GM21576 (cell line): Measurements from ENCODE around the gene MIEF2.
"Not testable (repeated sequence)": the region's sequence is repeated elsewhere in the genome, so short reads cannot be mapped to it uniquely, and the experiment has no call there.

Experiments used
- ATAC-seq: cut with Tn5 transposase; IDR thresholded peaks from one replicate; pipeline ENCODE4 v1.9.1; 2021; ENCODE audit warnings: mild to moderate bottlenecking, moderate library complexity; ENCODE audit not compliant: unreplicated experiment

Gene MIEF2, protein sequence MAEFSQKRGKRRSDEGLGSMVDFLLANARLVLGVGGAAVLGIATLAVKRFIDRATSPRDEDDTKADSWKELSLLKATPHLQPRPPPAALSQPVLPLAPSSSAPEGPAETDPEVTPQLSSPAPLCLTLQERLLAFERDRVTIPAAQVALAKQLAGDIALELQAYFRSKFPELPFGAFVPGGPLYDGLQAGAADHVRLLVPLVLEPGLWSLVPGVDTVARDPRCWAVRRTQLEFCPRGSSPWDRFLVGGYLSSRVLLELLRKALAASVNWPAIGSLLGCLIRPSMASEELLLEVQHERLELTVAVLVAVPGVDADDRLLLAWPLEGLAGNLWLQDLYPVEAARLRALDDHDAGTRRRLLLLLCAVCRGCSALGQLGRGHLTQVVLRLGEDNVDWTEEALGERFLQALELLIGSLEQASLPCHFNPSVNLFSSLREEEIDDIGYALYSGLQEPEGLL

DNA sequence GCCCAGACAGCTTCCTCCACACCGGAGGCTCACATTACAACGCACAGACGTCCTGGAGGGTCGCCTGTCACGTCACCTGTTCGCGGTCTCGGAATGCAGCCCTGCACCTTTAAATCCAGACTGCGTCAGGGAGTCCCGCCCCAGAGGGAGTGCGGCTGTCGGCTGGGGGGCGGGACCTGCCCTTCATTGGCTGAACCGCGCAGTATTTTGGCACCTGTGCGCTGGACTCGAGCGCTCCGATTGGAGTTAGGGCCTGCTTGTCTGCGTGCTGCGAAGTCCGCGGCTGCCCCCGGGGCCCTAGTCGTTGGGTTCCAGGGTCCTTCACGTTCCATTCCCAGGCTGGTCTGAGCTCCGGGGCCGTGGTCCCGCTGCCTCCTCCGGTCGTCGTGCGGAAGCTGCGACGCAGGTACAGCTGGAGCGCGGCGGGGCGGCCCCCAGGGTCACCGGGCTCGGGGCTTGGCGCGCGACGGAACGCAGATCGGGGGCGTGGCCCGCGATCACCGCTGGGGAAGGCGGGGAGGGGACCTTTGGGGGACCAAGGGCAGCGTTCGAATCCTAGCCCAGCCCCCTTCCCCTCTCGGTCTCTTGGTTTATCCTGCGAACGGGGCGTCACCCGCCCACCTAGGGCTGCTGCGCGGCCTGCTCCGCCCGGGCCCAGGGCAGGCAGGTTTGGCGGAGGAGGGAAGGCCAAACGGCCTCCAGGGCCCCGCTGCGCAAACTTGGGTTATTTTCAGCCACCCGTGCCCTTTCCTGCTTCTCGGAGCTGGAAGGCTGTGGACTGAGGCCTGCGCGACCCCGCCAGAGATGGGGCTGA is at the start of gene MIEF2:
Gene MIEF2 (plus strand): TSS at position 331 of the 814 bp plus-strand sequence. CDS start 2,059 bp downstream, outside the sequence.
- peak; percentile 71 for ATAC-seq

DNA sequence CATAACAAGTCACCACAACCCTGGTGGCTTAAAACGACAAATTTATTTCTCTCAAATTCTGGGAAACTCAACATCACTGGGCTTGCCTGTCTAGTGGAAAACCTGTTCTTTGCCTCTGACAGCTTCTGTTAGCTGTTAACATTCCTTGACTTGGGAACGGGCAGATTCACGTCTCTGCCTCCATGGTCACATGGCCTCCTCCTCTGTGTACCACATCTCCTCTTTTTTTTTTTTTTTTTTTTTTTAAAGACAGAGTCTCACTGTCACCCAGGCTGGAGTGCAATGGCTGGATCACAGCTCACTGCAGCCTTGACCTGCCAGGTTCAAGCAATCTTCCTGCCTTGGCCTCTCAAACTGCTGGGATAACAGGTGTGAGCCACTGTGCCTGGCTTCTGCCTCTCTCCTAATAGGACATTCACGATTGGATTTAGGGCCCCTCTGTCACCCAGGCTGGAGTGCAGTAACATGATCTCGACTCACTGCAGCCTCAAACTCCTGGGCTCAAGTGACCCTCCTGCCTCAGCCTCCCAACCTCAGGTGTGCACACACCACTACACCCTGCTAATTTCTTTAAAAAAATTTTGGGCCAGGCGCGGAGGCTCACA is 46.7 kb upstream of the MIEF2 start:
- ATAC-seq = no peak

DNA sequence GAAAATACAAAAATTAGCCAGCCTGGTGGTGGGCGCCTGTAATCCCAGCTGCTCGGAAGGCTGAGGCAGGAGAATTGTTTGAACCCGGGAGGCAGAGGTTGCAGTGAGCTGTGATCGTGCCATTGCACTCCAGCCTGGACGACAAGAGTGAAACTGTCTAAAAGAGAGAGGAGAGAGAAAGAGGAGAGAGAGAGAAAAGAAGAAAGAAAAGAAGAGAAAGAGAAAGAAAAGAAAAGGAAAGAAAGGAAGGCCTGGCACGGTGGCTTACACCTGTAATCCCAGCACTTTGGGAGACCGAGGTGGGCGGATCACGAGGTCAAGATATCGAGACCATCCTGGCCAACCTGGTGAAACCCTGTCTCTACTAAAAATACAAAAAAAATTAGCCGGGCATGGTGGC is 43.6 kb upstream of the MIEF2 start:
- not testable (repeated sequence) for ATAC-seq

DNA sequence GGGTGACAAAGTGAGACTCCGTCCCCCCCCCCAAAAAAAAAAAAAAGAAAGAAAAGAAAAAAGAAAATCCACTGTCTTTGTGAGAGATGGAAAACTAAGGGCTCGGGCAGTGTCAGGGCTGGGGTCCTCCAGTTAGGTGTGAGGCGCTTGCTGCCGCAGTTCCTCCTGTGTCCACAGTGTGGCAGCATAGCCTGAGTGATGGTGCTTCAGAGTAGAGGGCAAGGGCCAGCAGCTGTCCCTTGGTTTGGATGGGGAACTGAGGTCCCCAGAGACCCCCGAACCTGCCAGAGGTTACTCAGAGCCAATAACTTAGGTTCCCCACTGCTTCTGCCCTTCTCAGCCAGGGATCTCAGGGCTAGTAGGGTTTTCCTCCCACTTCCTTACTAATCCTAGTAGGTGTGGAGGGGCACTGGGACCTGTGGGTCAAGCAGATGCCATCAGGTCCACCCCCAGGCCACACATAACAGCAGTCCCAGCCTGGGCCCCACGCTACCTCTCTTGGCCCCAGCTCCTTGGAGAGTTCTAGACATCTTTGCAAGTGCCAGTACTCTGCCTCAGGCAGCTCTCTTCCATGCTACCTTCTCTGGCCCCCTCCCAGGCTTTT is 42.9 kb upstream of the MIEF2 start:
- ATAC-seq = no peak

DNA sequence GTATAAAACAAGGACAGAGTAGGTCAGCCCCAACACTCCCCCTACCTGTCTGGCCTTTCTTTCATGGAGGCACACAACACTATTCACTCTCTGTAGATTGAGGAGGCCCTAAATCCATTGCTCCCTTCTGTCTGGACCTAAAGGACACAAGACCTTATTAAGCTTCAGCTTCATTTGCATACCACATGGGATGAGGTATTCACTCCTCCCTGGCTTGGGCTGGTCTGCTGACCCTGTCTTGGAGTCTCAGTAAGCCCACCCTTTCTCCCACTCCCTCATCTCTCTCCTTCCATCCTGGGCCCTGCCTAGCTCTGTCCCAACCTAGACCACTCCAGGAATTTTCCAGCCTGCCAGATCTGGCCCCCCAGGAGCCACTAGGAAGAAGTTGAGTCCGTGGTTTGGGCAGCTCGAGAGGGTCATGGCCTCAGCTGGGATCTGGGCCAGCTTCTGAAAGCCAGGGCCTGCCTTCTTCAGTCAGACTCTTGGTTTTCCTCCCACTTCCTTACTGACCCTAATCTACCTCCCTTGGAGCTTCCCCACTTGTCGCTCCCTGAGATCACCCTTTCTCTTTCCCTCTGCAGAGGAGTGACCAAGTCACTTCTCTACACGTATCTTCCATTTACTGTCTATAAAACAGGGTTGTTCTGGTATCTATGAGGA is 41.6 kb upstream of the MIEF2 start:
- no peak for ATAC-seq

DNA sequence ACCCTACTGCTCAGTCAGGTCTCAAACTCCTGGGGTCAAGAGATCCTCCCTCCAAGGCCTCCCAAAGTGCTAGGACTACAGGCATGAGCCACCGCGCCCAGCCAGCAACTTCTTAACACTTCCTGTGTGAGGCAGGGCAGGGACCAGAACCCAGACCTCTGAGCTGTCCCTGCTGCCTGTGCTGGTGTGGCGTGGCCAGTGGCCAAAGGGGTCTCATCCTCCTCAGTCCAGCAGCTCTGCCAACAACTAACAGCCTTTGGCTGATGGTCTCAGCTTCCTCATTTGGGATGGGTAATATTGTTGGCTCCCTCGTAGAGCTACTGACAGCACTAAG is 36.4 kb upstream of the MIEF2 start:
- no peak for ATAC-seq

DNA sequence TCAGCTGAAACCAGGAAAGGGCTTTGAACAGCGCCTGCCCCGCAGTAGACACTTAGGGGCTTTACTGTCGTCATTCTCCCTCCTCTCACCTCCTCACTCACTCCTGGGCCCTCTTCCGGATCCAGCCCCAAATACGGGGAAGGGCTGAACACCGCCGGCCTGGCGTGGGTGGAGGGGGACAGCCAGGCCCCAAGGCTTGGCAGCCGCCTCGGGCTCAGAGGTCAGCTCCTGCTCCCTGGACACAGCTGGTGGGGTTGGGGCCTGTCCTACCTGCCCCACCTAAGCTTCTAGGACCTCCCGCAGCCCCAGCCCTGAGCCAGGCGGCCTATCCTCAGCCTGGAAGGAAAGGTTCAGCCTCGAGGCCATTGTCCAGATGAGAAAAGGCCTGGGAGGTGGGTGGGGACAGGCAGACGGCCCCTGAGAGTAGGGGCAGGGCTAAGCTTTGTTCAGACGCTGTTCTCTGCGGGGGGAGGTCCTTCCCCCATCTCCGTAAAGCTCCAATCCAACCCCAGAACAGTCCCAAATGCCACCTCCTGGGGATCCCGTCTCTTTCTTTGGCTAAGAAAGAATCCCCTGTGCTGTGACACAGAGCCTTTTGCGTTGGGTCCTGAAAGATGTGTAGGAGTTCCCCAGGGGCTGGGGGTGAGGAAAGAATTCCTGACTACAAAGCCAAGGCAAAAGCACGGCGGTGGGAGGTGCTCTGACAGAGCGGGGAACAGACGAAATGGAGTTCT is 35.9 kb upstream of the MIEF2 start:
- ATAC-seq = no peak

DNA sequence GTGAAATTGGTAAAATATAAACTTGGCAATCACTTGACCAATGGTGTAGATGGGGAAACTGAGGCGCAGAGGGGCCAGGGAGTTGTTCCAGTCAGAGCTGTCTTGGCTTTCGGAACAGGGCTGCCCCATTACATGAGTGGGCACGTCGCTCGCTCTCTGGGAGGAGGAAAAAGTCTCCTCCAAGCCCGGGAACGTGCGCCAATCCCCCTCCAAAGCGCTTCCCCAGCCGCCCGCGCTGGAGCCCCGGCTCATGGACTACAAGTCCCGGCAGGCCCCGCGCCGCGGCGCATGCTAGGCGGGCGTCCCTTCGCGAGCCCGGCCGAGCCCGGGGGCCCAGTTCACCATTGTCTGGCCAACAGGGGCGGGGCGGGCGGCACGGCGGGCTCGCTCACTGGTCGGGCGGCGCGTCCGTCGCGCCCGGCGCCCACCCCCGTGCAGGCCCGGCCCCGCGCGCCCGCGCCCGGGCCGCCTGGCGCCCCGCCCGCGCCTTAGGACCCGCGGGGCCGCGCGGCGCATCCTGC is 35.3 kb upstream of the MIEF2 start, which contains the start of gene LLGL1:
Gene LLGL1 (plus strand): TSS at position 515 of the 521 bp plus-strand sequence. CDS start 48 bp downstream, outside the sequence.
- peak; percentile 81 for ATAC-seq

DNA sequence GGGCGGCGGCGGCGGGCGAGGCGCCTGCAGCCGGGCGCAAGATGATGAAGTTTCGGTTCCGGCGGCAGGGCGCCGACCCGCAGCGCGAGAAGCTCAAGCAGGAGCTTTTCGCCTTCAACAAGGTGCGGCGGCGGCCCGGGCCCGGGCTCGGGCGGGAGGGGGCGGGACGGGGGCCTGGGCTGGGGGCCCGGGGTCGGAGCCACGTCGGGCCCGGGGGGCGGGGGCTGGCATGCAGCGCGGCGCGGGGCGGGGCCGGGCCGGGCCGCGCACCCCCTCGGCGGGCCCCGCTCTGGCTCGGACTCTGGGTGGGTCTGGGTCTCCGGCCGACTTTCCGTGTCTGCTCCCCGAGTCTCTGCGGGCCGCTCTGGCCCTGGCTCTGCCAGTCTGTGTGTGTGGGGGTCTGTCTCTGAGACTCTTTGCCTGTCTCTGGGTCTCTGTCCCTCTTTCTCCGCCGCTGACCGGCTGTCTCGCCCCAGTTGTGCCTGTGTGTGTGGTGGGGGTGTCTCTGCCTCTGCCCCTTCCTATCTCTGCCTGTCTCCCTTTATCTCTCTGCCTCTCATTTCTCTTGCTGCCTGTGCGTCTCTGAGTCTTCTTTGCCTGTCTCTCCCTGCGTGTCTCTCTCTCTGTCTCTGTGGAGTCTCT is 34.7 kb upstream of the MIEF2 start:
- peak; percentile 4 for ATAC-seq

DNA sequence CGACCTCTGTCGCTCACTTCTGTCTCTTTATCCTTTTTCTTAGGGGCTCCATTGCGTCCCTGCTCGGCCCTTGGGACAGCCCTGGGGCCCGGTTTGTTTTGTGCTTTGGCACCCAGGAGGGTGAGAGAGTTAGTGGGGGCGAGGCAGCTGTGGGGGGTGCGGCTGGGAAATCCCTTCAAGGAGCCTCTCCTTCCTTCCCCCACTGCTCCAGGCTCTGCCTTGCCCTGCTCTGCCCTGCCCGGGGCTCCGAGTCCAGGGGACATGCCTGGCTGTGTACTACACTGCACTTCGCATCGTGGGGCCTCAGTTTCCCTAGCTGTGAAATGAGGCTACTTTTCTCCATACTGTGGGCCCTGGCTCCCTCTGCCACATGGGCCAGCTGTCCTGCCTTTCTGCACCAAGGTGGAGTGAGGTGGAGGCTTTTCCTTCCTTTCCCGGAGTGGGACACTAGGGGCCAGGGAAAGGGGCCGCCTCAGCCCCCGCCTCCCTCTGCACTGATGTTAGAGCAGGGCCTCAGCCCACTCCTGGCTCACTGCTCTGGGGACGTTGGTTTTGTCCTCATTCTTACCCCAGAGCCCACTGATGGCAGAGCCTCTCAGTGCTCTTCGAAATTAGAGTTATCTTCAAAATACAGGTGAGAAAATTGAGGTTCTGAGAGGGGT is 34.0 kb upstream of the MIEF2 start:
- ATAC-seq = no peak

DNA sequence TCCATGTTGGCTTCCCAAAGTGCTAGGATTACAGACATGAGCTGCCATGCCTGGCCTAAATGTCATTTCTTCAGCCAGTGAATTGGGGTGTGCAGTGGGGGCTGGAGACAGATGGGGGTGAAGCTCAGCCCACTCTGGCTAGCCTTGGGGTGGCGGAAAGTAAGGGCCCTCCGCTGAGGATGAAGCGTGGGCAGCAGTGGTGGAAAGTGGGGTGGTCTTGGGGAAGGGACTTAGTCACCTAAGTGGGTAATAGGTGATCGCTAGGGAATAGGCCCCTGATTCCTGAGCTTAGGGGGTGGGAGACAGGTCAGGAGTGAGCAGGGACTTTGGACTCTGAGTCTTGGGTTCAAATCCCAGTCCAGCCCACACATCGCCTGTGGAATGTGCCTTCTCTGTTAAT is 32.8 kb upstream of the MIEF2 start:
- no peak for ATAC-seq

DNA sequence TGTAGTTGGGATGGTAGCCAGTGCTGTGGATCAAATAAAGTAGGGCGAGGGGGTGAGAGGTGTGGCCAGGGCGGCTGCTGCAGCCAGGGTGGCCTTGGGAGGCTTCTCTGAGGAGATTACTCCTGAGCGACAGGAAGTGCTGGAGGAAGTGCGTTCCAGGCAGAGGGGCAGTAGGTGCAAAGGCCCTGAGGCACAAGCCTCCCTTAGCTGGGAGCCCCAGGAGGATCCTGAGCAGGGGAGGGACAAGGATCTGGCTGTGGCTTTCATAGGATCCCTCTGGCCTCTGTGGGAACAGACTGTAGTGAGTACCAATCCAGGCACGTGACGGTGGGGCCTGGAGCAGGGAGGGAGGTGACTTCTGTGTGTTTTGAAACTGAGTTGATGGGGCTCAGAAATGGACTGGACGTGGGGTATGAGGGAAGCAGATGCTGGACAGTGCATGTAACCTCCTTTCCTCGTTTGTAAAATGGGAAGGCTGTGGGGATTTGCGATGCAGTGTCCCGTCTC is 32.2 kb upstream of the MIEF2 start:
- no peak for ATAC-seq

DNA sequence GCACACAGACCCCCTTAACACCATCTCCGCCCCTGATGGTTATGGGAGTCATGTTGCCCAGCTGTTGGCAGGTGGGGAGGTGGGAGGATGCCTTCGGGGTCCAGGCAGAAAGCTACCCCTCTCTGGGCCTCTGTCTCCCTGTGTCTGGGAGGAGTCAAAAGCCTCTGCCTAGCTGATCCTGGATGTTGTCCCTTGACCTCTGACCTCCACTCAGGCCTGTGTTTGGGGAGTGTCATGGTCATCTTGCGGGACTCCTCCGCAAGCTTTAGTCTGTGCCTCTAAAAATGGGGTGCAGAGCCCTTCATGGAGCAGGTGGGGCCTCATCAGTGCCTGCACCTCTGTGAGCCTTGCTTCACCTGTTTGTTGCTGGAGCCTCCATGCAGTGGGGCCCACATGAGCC is 31.2 kb upstream of the MIEF2 start:
- ATAC-seq = no peak

DNA sequence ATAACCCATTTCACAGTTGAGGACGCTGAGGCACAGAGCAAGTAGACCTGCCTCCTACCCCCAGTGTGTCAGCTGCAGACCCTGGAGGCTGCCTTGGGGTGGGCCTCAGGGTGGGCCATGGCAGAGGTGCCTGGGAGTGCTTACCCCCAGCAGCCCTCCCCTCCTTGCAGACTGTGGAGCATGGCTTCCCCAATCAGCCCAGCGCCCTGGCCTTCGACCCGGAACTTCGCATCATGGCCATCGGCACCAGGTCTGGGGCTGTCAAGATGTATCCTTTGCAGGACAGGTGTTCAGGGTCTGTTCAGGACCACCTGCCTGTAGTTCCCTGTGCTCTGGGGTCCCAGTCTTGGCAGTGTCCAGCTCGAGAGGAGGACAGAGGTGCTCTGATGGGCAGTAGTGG is 30.7 kb upstream of the MIEF2 start:
- ATAC-seq = no peak

DNA sequence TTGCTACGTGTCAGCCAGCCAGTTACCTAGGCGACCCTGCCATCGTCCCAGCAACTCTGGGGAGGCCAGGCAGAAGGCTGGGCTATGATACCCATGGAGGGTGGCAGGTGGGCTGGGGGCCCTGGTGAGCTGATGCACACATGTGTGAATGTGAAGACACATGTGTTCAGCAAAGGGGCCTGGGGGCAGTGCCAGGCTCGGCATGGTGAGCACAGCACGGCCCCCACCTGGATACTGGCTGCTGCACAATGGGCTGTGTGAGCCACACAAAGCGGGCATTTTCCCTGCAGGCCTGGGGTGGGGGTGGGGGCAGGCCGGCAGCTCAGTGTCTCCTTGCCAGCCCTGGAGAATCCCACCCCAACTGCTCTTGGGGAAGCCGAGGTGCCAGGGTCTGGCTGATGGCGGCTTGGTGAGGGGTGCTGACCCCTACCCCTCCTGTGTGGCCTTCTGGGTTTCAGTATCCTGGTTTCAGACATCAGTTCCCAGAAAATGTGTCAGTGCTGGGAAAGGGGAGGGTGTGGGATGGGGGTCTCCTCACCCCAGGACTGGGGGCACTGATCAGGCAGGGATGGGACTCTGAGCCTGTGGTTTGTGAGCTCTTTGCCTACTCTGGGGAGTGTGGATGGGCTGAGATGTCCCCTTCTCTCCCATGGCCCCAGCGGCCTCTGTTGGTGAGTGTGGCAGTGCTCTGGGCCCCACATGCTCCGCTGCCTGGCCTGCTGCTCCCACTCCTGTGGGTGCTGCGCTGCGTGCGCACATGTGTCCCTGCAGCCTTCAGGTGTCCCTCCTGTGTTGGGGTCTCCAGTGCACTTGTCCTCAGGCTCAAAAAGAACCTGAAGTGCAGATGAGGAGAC is 29.9 kb upstream of the MIEF2 start:
- no peak for ATAC-seq

DNA sequence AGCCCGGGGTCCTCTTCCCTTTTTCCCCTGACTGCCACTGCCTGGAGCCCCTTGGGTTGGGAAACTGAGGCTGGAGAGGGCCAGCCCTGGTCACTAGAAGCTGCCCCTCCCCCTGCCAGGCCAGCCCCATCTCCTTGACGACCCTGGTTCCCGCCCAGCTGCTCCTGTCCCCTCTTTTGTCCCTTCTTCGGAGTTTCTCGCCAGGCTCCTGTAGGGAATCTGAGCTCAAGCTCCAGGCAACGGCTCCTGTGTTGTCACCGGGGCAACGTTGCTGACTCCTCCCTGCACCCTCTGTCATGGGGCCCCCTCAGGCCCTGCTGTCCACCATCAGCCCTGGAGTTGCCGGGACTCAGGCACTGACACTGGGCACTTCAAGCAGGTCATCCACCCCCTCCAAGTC is 29.3 kb upstream of the MIEF2 start:
- no peak for ATAC-seq

DNA sequence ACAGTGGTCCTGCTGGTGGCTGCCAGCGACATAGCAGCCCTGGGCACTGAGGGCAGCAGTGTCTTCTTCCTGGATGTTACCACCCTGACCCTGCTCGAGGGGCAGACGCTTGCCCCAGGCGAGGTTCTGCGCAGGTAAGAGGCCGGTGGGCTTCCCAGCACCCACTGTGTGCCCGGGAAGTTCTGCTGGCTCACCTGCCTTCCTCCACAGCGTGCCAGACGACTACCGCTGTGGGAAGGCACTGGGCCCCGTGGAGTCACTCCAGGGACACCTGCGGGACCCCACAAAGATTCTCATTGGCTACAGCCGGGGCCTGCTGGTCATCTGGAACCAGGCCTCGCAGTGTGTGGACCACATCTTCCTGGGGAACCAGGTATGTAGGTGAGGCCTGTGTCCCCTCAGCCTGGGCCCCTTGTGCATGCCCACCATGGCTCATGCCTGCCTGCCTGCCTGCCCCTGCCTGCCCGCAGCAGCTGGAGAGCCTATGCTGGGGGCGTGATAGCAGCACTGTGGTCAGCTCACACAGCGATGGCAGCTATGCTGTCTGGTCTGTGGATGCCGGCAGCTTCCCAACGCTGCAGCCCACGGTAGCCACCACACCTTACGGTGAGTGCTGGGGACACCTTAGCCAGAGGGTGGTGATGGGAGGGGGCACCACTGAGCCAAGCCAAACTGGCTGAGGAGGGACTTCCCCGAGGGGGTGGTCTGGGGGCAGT is 26.5 kb upstream of the MIEF2 start:
- ATAC-seq = no peak
